GM19238 (cell line): ENCODE data around the gene ADAMTS8.

Experiments
- DNase-seq: peaks from one replicate; pipeline ENCODE4 v3.0.0; 2011; ENCODE audit warnings: low spot score; ENCODE audit not compliant: insufficient read length

ADAMTS8 gene

GRCh38 chr11:130420478-130421198 is 7.8 kb downstream of the ADAMTS8 start:
- DNase-seq: no peak

GRCh38 chr11:130418756-130419155 is 9.7 kb downstream of the ADAMTS8 start:
- no peak for DNase-seq

- no peak for DNase-seq
Measured at GRCh38 chr11:130418210-130418609, 10.2 kb downstream of the ADAMTS8 start.

- no peak for DNase-seq
Measured at GRCh38 chr11:130416906-130417305, 11.5 kb downstream of the ADAMTS8 start.

GRCh38 chr11:130416530-130416882 is 11.9 kb downstream of the ADAMTS8 start:
- no peak for DNase-seq

- no peak for DNase-seq
Measured at GRCh38 chr11:130415731-130416529, 12.5 kb downstream of the ADAMTS8 start.

- no peak for DNase-seq
Measured at GRCh38 chr11:130414107-130415080, 14.0 kb downstream of the ADAMTS8 start.

- no peak for DNase-seq
Measured at GRCh38 chr11:130413405-130414106, 14.9 kb downstream of the ADAMTS8 start.

- no peak for DNase-seq
Measured at GRCh38 chr11:130411223-130411622, 17.2 kb downstream of the ADAMTS8 start.

- DNase-seq: no peak
Measured at GRCh38 chr11:130409594-130410388, 18.6 kb downstream of the ADAMTS8 start.

- DNase-seq: no peak
Measured at GRCh38 chr11:130408901-130409300, 19.5 kb downstream of the ADAMTS8 start.

GRCh38 chr11:130408401-130408890 is 20.0 kb downstream of the ADAMTS8 start:
- no peak for DNase-seq

- DNase-seq: no peak
Measured at GRCh38 chr11:130407978-130408377, 20.4 kb downstream of the ADAMTS8 start.

GRCh38 chr11:130405428-130405827 is 23.0 kb downstream of the ADAMTS8 start:
- DNase-seq: no peak

GRCh38 chr11:130404727-130405126 is 23.7 kb downstream of the ADAMTS8 start:
- DNase-seq: no peak

- no peak for DNase-seq
Measured at GRCh38 chr11:130403967-130404366, 24.4 kb downstream of the ADAMTS8 start.

GRCh38 chr11:130403271-130403804 is 25.1 kb downstream of the ADAMTS8 start:
- no peak for DNase-seq

- no peak for DNase-seq
Measured at GRCh38 chr11:130402570-130402969, 25.8 kb downstream of the ADAMTS8 start.

- DNase-seq: no peak
Measured at GRCh38 chr11:130400781-130401483, 27.5 kb downstream of the ADAMTS8 start.
